HEK293 (cell line): ENCODE results near the gene ZFAND2B.

Experiments used
- BCL11B ChIP-seq: fragments of 450-650 bp; formaldehyde crosslinking; IDR thresholded peaks from 2 replicates; pipeline ENCODE4 v1.5.1; 2016; ENCODE audit warnings: low read depth, missing biosample characterization, missing genetic modification characterization
- BCL6B ChIP-seq: fragments of 450-650 bp; formaldehyde crosslinking; IDR thresholded peaks from 2 replicates; pipeline ENCODE4 v1.5.1; 2017; ENCODE audit warnings: missing biosample characterization, missing genetic modification characterization
- CTCF ChIP-seq: fragments of 450-650 bp; formaldehyde crosslinking; IDR thresholded peaks from 2 replicates; pipeline ENCODE4 v1.5.1; 2016; ENCODE audit warnings: missing biosample characterization, missing genetic modification characterization
- ELK4 ChIP-seq: IDR thresholded peaks from 2 replicates; pipeline ENCODE4 v1.6.1; 2011; ENCODE audit warnings: mild to moderate bottlenecking, low read depth, low read length, borderline replicate concordance
- GLIS1 ChIP-seq: fragments of 450-650 bp; formaldehyde crosslinking; IDR thresholded peaks from 2 replicates; pipeline ENCODE4 v1.5.1; 2016; ENCODE audit warnings: missing biosample characterization, missing genetic modification characterization
- KLF10 ChIP-seq: fragments of 450-650 bp; IDR thresholded peaks from 2 replicates; pipeline ENCODE4 v1.5.1; 2018; ENCODE audit warnings: missing biosample characterization, mild to moderate bottlenecking, missing genetic modification characterization
- KLF8 ChIP-seq: fragments of 450-650 bp; formaldehyde crosslinking; IDR thresholded peaks from 2 replicates; pipeline ENCODE4 v1.5.1; 2016; ENCODE audit warnings: missing biosample characterization, missing genetic modification characterization
- OVOL3 ChIP-seq: fragments of 450-650 bp; formaldehyde crosslinking; IDR thresholded peaks from 2 replicates; pipeline ENCODE4 v1.5.1; 2016; ENCODE audit warnings: missing biosample characterization, missing genetic modification characterization
- PBX3 ChIP-seq: sonication (generic); formaldehyde crosslinking; IDR thresholded peaks from 2 replicates; pipeline ENCODE4 v1.8.1; 2022; ENCODE audit warnings: mild to moderate bottlenecking, moderate library complexity, missing genetic modification reagents
- SP3 ChIP-seq: fragments of 450-650 bp; formaldehyde crosslinking; IDR thresholded peaks from 2 replicates; pipeline ENCODE4 v1.5.1; 2016; ENCODE audit warnings: missing biosample characterization, missing genetic modification characterization
- ZBTB11 ChIP-seq: fragments of 450-650 bp; formaldehyde crosslinking; conservative IDR thresholded peaks from 2 replicates; pipeline ENCODE4 v1.5.1; 2016; ENCODE audit warnings: low read depth, missing biosample characterization, missing genetic modification characterization
- ZBTB17 ChIP-seq: fragments of 450-650 bp; formaldehyde crosslinking; IDR thresholded peaks from 2 replicates; pipeline ENCODE4 v1.5.1; 2016; ENCODE audit warnings: missing biosample characterization, missing genetic modification characterization
- ZBTB21 ChIP-seq: fragments of 450-650 bp; formaldehyde crosslinking; IDR thresholded peaks from 2 replicates; pipeline ENCODE4 v1.5.1; 2017; ENCODE audit warnings: missing biosample characterization, missing genetic modification characterization
- ZBTB26 ChIP-seq: fragments of 450-650 bp; formaldehyde crosslinking; optimal IDR thresholded peaks from 2 replicates; pipeline ENCODE3; 2016; ENCODE audit warnings: missing biosample characterization, mild to moderate bottlenecking, missing genetic modification characterization
- ZNF132 ChIP-seq: fragments of 450-650 bp; formaldehyde crosslinking; IDR thresholded peaks from 2 replicates; pipeline ENCODE4 v1.5.1; 2017; ENCODE audit warnings: missing biosample characterization, missing genetic modification characterization, borderline replicate concordance
- ZNF184 ChIP-seq: fragments of 450-650 bp; IDR thresholded peaks from 2 replicates; pipeline ENCODE4 v1.5.1; 2018; ENCODE audit warnings: missing biosample characterization, mild to moderate bottlenecking, missing genetic modification characterization
- ZNF274 ChIP-seq, 2 experiments: fragments of 200-500 bp in 1 of 2; fragments of 450-650 bp in 1 of 2; sonication (Bioruptor generic) in 1 of 2; formaldehyde crosslinking in 1 of 2; IDR thresholded peaks; 2 replicates each; pipeline versions ENCODE4 v1.5.1 to v1.6.1; 2014 to 2016; ENCODE audit warnings: borderline replicate concordance in 1 of 2, inconsistent platforms in 1 of 2, low read length in 1 of 2, missing biosample characterization in 1 of 2, missing genetic modification characterization in 1 of 2
- ZNF324 ChIP-seq: fragments of 450-650 bp; formaldehyde crosslinking; IDR thresholded peaks from 2 replicates; pipeline ENCODE4 v1.5.1; 2016; ENCODE audit warnings: missing biosample characterization, missing genetic modification characterization
- ZNF335 ChIP-seq: fragments of 450-650 bp; formaldehyde crosslinking; conservative IDR thresholded peaks from 2 replicates; pipeline ENCODE4 v1.5.1; 2016; ENCODE audit warnings: missing biosample characterization, missing genetic modification characterization
- ZNF341 ChIP-seq: fragments of 450-650 bp; formaldehyde crosslinking; IDR thresholded peaks from 2 replicates; pipeline ENCODE4; 2016; ENCODE audit warnings: low read depth, missing biosample characterization, missing genetic modification characterization
- ZNF394 ChIP-seq: fragments of 450-650 bp; formaldehyde crosslinking; IDR thresholded peaks from 2 replicates; pipeline ENCODE4 v1.5.1; 2016; ENCODE audit warnings: missing biosample characterization, missing genetic modification characterization, mild to moderate bottlenecking, moderate library complexity, borderline replicate concordance
- ZNF580 ChIP-seq: fragments of 450-650 bp; formaldehyde crosslinking; IDR thresholded peaks from 2 replicates; pipeline ENCODE4 v1.5.1; 2016; ENCODE audit warnings: missing biosample characterization, missing genetic modification characterization
- ZNF600 ChIP-seq: fragments of 450-650 bp; formaldehyde crosslinking; IDR thresholded peaks from 2 replicates; pipeline ENCODE4 v1.5.1; 2016; ENCODE audit warnings: missing biosample characterization, missing genetic modification characterization
- ZNF837 ChIP-seq: fragments of 450-650 bp; formaldehyde crosslinking; IDR thresholded peaks from 2 replicates; pipeline ENCODE4 v1.5.1; 2016; ENCODE audit warnings: missing biosample characterization, missing genetic modification characterization
- ZSCAN16 ChIP-seq: fragments of 450-650 bp; formaldehyde crosslinking; IDR thresholded peaks from 2 replicates; pipeline ENCODE4 v1.5.1; 2016; ENCODE audit warnings: missing biosample characterization, missing genetic modification characterization
- ZSCAN4 ChIP-seq: fragments of 450-650 bp; formaldehyde crosslinking; IDR thresholded peaks from 2 replicates; pipeline ENCODE4 v1.5.1; 2017; ENCODE audit warnings: missing biosample characterization, missing genetic modification characterization
- ZXDB ChIP-seq: fragments of 450-650 bp; formaldehyde crosslinking; IDR thresholded peaks from 2 replicates; pipeline ENCODE4 v1.5.1; 2016; ENCODE audit warnings: missing biosample characterization, missing genetic modification characterization

ZFAND2B gene

GRCh38 chr2:219245148-219245898, 38.7 kb downstream of the ZFAND2B start, which contains the start of the genes GLB1L and STK16 (continued):
- peak; percentile 51; the same call in 1 of the 2 replicates for TF ChIP-seq BCL6B
- TF ChIP-seq ZBTB17 (tag by site-specific recombination) = peak; percentile 99
- peak; percentile 41 for TF ChIP-seq ZBTB26 (tag by site-specific recombination)
- TF ChIP-seq ELK4 = peak; percentile 80; the same call in 1 of the 2 replicates
- peak; percentile 88; the same call in 1 of the 2 replicates for TF ChIP-seq BCL11B (tag by site-specific recombination)
- 0 out of 2 replicates have a peak, but pooled peaks have one; percentile 33 for TF ChIP-seq ZNF324 (tag by site-specific recombination)
- no peak for TF ChIP-seq ZNF132 (tag by site-specific recombination)
- TF ChIP-seq KLF10 (tag by site-specific recombination) = no peak
- TF ChIP-seq CTCF = peak; percentile 32; the same call in 1 of the 2 replicates
- peak; percentile 80; the same call in 1 of the 2 replicates for TF ChIP-seq OVOL3
- no peak for TF ChIP-seq ZNF184 (tag by site-specific recombination)
- TF ChIP-seq ZSCAN16 (tag by site-specific recombination) = no peak
- peak; percentile 56 for TF ChIP-seq ZNF600
- TF ChIP-seq ZBTB21 = 0 out of 2 replicates have a peak, but pooled peaks have one; percentile 36
- TF ChIP-seq ZSCAN4 = no peak
- TF ChIP-seq ZXDB (tag by site-specific recombination) = peak; percentile 54
- peak; percentile 89 for TF ChIP-seq ZNF580 (tag by site-specific recombination)
- TF ChIP-seq ZNF341 (tag by site-specific recombination) = peak; percentile 36
- TF ChIP-seq ZNF837 (tag by site-specific recombination) = no peak
- TF ChIP-seq ZNF335 (tag by site-specific recombination) = peak; percentile 90
- peak; percentile 49; the same call in 1 of the 2 replicates for TF ChIP-seq ZNF394 (tag by site-specific recombination)
- TF ChIP-seq GLIS1 = no peak
- TF ChIP-seq ZNF274 (IDR thresholded peaks at IDR 0.05; ENCODE audit: low read length) = no peak
- TF ChIP-seq ZNF274 (tag by site-specific recombination; IDR thresholded peaks at IDR 0.05; ENCODE audit: borderline replicate concordance) = no peak
- peak; percentile 57 for TF ChIP-seq SP3 (tag by site-specific recombination)
- TF ChIP-seq ZBTB11 (tag by site-specific recombination) = peak; percentile 92
- TF ChIP-seq PBX3 (CRISPR knock-in tag) = peak; percentile 86
- peak; percentile 57; the same call in 1 of the 2 replicates for TF ChIP-seq KLF8
